A673 (cell line): ENCODE results near the gene NACAD. TPM values are rescaled to one million over a fixed set of nuclear protein-coding genes. Genes with fewer than 3 reads are reported as not detected.

ENCODE experiments used
- BruUV-seq: library from RNA; stranded (reverse); fragments of 400-500 nt; replicated peaks from 2 replicates; lab custom pipeline; 2021; lab: Mats Ljungman, UMichigan
- CTCF ChIA-PET: fragments of 300-600 bp; sonication (Branson Sonifier 250); formaldehyde crosslinking; loops from one replicate; lab custom pipeline; 2022; ENCODE audit warnings: antibody characterized with exemption; lab: Charles Lee
- POLR2A ChIA-PET: fragments of 300-600 bp; sonication (Branson Sonifier 250); formaldehyde crosslinking; loops from one replicate; lab custom pipeline; 2022; ENCODE audit warnings: antibody characterized with exemption; ENCODE audit not compliant: low non-redundant PET; lab: Charles Lee
- DNase-seq: peaks from one replicate; pipeline ENCODE4 v3.0.0-alpha.2; 2015; ENCODE audit warnings: low spot score
- H3K27ac ChIP-seq: fragments of 200-600 bp; sonication (generic); 2 replicates; pipeline ENCODE4 v1.5.1; 2016; ENCODE audit warnings: mixed run types, low read depth, mild to moderate bottlenecking, mixed read lengths, antibody characterized with exemption, low read length; ENCODE audit not compliant: poor library complexity, severe bottlenecking
- H3K27me3 ChIP-seq: fragments of 200-600 bp; sonication (generic); replicated peaks from 2 replicates; pipeline ENCODE4 v1.6.1; 2017; ENCODE audit warnings: mixed run types, low read depth, mild to moderate bottlenecking, mixed read lengths, antibody characterized with exemption, low read length; ENCODE audit not compliant: insufficient read depth, poor library complexity
- H3K36me3 ChIP-seq: fragments of 200-600 bp; sonication (generic); 2 replicates; pipeline ENCODE4 v1.6.1; 2016; ENCODE audit warnings: mixed run types, mild to moderate bottlenecking, mixed read lengths, antibody characterized with exemption, low read length; ENCODE audit not compliant: insufficient read depth, poor library complexity, severe bottlenecking
- H3K4me1 ChIP-seq: fragments of 200-600 bp; sonication (generic); 2 replicates; pipeline ENCODE4 v1.6.1; 2017; ENCODE audit warnings: mixed run types, mild to moderate bottlenecking, mixed read lengths, antibody characterized with exemption, low read length; ENCODE audit not compliant: insufficient read depth, poor library complexity, severe bottlenecking
- H3K4me3 ChIP-seq: fragments of 200-600 bp; sonication (generic); 2 replicates; pipeline ENCODE4 v1.5.1; 2016; ENCODE audit warnings: low read depth, mixed run types, mild to moderate bottlenecking, mixed read lengths, low read length; ENCODE audit not compliant: poor library complexity, severe bottlenecking
- H3K9me3 ChIP-seq: fragments of 200-600 bp; sonication (generic); 2 replicates; pipeline ENCODE4 v1.6.1; 2016; ENCODE audit warnings: mixed run types, low read depth, mild to moderate bottlenecking, mixed read lengths, antibody characterized with exemption, low read length; ENCODE audit not compliant: poor library complexity, severe bottlenecking
- CTCF ChIP-seq: fragments of 300-800, 200-600 bp; sonication (generic); conservative IDR thresholded peaks from 2 replicates; pipeline ENCODE4 v1.5.1; 2017; ENCODE audit warnings: low read depth, mild to moderate bottlenecking, antibody characterized with exemption, low read length, moderate library complexity, mixed read lengths
- EZH2 ChIP-seq: fragments of 200-600 bp; sonication (generic); IDR thresholded peaks from 2 replicates; pipeline ENCODE4 v1.6.1; 2017; ENCODE audit warnings: borderline replicate concordance, low read depth, mild to moderate bottlenecking, mixed read lengths, antibody characterized with exemption, low read length; ENCODE audit not compliant: poor library complexity, severe bottlenecking
- intact Hi-C: fragments of 100-400 bp; cut with micrococcal nuclease; formaldehyde crosslinking; loops from one replicate; pipeline ENCODE4 v1.10.0; 2022; ENCODE audit not compliant: unreplicated experiment
- total RNA-seq: library from RNA; stranded (reverse); gene quantifications from 2 replicates; pipeline ENCODE4 v1.2.3, GENCODE V29; 2021

The NACAD gene
- total RNA-seq, 1 experiment from 2014 or later = 1.1 TPM

GRCh38 chr7:45086331-45087065 lies 2.3 kb downstream of the NACAD start:
- no peak for TF ChIP-seq CTCF
- no peak for TF ChIP-seq EZH2
- Histone ChIP-seq H3K27me3 (no peaks in the 10 kb centered on the region), H3K27ac (no peak overlapping the region), H3K9me3 (no peaks in the 10 kb centered on the region), H3K4me1 (no peaks in the 10 kb centered on the region), H3K4me3 (no peak overlapping the region), H3K36me3 (no peaks in the 10 kb centered on the region)
- ChIA-PET POLR2A (no interaction called here), CTCF (no interaction called here)
- DNase-seq = no peak
- BruUV-seq = no TSS peak
- intact Hi-C loops = no loop called here

DNA sequence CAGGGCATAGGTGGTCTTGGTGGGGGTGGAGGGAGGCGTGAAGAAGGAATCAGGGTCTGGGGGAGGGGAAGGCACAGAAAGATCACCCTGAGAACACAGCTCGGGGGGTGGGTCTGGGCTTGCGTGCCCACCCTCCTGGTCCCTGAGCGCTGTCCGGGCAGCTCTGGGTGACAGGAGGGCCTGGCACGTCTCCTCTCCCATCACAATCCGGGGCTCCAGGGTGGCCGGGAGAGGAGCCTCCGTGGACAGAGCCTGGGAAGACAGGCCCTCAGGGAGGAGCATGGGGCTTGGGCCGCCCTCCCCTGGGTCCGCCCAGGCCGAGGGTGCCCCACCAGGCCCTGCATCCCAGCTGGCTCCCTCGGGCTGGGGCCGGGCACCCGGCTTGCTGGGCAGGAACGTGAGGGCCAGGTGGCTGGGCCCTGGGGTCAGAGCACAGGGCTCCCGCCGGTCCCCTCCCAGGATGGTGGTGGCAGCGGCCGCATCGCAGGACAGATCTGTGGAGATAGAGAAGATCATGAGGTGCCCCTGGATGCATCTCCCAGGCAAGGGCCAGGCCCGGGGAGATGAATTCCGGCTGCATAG lies 3.1 kb downstream of the NACAD start:
- CTCF ChIA-PET = no interaction called here
- Histone ChIP-seq H3K4me1 (no peaks in the 10 kb centered on the region), H3K9me3 (no peaks in the 10 kb centered on the region), H3K27ac (no peak overlapping the region), H3K36me3 (no peaks in the 10 kb centered on the region), H3K27me3 (no peaks in the 10 kb centered on the region), H3K4me3 (no peak overlapping the region)
- BruUV-seq = no TSS peak
- POLR2A ChIA-PET = no interaction called here
- TF ChIP-seq EZH2 (no peak), CTCF (no peak)
- intact Hi-C loops = no loop called here
- no peak for DNase-seq

- CTCF ChIA-PET = no interaction called here
These were observed 3.7 kb downstream of the NACAD start for GRCh38 chr7:45084901-45085618.

More at GRCh38 chr7:45084901-45085618, 3.7 kb downstream of the NACAD start:
- Histone ChIP-seq H3K9me3 (no peaks in the 10 kb centered on the region), H3K27ac (no peak overlapping the region), H3K36me3 (no peaks in the 10 kb centered on the region), H3K4me3 (no peak overlapping the region), H3K27me3 (no peaks in the 10 kb centered on the region), H3K4me1 (no peaks in the 10 kb centered on the region)
- no peak for DNase-seq
- POLR2A ChIA-PET = no interaction called here
- intact Hi-C loops = no loop called here
- no TSS peak for BruUV-seq
- TF ChIP-seq CTCF (no peak), EZH2 (no peak)
